ENCODE results near the gene KRTAP9-8. TPM values are rescaled to one million over a fixed set of nuclear protein-coding genes. Genes with fewer than 3 reads are reported as not detected.
"Not testable (repeated sequence)": the region's sequence is repeated elsewhere in the genome, so short reads cannot be mapped to it uniquely, and the experiment has no call there.

The KRTAP9-8 gene
- total RNA-seq, 1 experiment from 2014 or later = not detected

- DNase-seq (ENCODE audit: low read depth, low spot score); H3K27me3 ChIP-seq (ENCODE audit: insufficient read depth, low read length); BruUV-seq (replicated peaks); intact Hi-C loops (cut with micrococcal nuclease); H3K4me3 ChIP-seq (replicated peaks in 1 of 2; ENCODE audit: low read depth in 1 of 2, low read length in 2 of 2); H3K9me3 ChIP-seq (ENCODE audit: control insufficient read depth in 1 of 2, insufficient read depth in 1 of 2, low read depth in 1 of 2, low read length in 2 of 2); H3K79me2 ChIP-seq (ENCODE audit: insufficient read depth, low read length); RAD21 ChIA-PET (ENCODE audit: low non-redundant PET in 1 of 2, low total read pairs in 2 of 2, uncharacterized antibody in 2 of 2, unreplicated experiment in 2 of 2); H3K9me2 ChIP-seq (ENCODE audit: insufficient read depth); H2AFZ ChIP-seq (ENCODE audit: low read depth, low read length, poor library complexity, severe bottlenecking); H3K36me3 ChIP-seq (ENCODE audit: control insufficient read depth in 1 of 2, insufficient read depth in 2 of 2, low read length in 2 of 2); H3K27ac ChIP-seq (ENCODE audit: low read depth, low read length); CTCF ChIA-PET; H3K4me1 ChIP-seq (ENCODE audit: control insufficient read depth in 1 of 2, insufficient read depth in 2 of 2, low read length in 2 of 2); H3K4me2 ChIP-seq (ENCODE audit: low read length); H3K9ac ChIP-seq (ENCODE audit: low read length); POLR2A ChIA-PET; H4K20me1 ChIP-seq (ENCODE audit: insufficient read depth); ATAC-seq: not testable (repeated sequence)
These were observed 17.8 kb downstream of the KRTAP9-8 start, which contains the start of gene KRTAP9-9 for GRCh38 chr17:41255381-41256290. Gene KRTAP9-9, plus strand, starts transcription at chr17:41255384.

GRCh38 chr17:41256291-41256685 lies 18.5 kb downstream of the KRTAP9-8 start:
- TF ChIP-seq SRF (IDR thresholded peaks at IDR 0.05; ENCODE audit: low read depth) (no peak), ZBTB33 (IDR thresholded peaks at IDR 0.05; ENCODE audit: extremely low read depth, insufficient replicate concordance, low read length) (no peak)
- Histone ChIP-seq H3K4me2 (ENCODE audit: low read length) (no peak overlapping the region), H3K9me2 (ENCODE audit: insufficient read depth) (no peaks in the 10 kb centered on the region), H4K20me1 (ENCODE audit: insufficient read depth) (no peaks in the 10 kb centered on the region), H3K27me3 (ENCODE audit: insufficient read depth, low read length) (no peaks in the 10 kb centered on the region), H3K27ac (ENCODE audit: low read depth, low read length) (no peak overlapping the region), H3K36me3 (ENCODE audit: control insufficient read depth in 1 of 2, insufficient read depth in 2 of 2, low read length in 2 of 2) (no peaks in the 10 kb centered on the region), H3K9me3 (ENCODE audit: control insufficient read depth in 1 of 2, insufficient read depth in 1 of 2, low read depth in 1 of 2, low read length in 2 of 2) (no peaks in the 10 kb centered on the region), H3K4me1 (ENCODE audit: control insufficient read depth in 1 of 2, insufficient read depth in 2 of 2, low read length in 2 of 2) (no peaks in the 10 kb centered on the region), H3K79me2 (ENCODE audit: insufficient read depth, low read length) (no peaks in the 10 kb centered on the region), H3K9ac (ENCODE audit: low read length) (no peak overlapping the region), H2AFZ (ENCODE audit: low read depth, low read length, poor library complexity, severe bottlenecking) (no peak overlapping the region), H3K4me3 (replicated peaks in 1 of 2; ENCODE audit: low read depth in 1 of 2, low read length in 2 of 2) (no peak overlapping the region)
- DNase-seq (ENCODE audit: low read depth, low spot score) (no peak), ATAC-seq (no peak)
- intact Hi-C loops (cut with micrococcal nuclease) = no loop called here
- ChIA-PET CTCF (no interaction called here), RAD21 (ENCODE audit: low non-redundant PET in 1 of 2, low total read pairs in 2 of 2, uncharacterized antibody in 2 of 2, unreplicated experiment in 2 of 2) (no interaction called here), POLR2A (no interaction called here)
- no TSS peak for BruUV-seq (replicated peaks)

All from HCT116 (cell line).